Osteoblast (primary cell): ENCODE results near the gene GLRA1. TPM values are rescaled to one million over a fixed set of nuclear protein-coding genes. Genes with fewer than 3 reads are reported as not detected.

Experiments used
- DNase-seq: peaks from one replicate; pipeline ENCODE4 v3.0.0; 2011; ENCODE audit warnings: low spot score, mixed read lengths; ENCODE audit not compliant: insufficient read length; ENCODE audit errors: missing footprints
- H2AFZ ChIP-seq: 2 replicates; pipeline ENCODE4 v1.6.0; 2011; ENCODE audit warnings: mild to moderate bottlenecking, low read length
- H3K27ac ChIP-seq: 2 replicates; pipeline ENCODE4 v1.5.1; 2011; ENCODE audit warnings: mild to moderate bottlenecking, low read depth, low read length, moderate library complexity
- H3K27me3 ChIP-seq: 2 replicates; pipeline ENCODE4 v1.6.0; 2012; ENCODE audit warnings: mild to moderate bottlenecking, control low read depth, inconsistent platforms, low read length, moderate library complexity; ENCODE audit not compliant: insufficient read depth
- H3K36me3 ChIP-seq: 2 replicates; pipeline ENCODE4 v1.5.1; 2011; ENCODE audit warnings: mild to moderate bottlenecking, low read length, control low read depth, moderate library complexity; ENCODE audit not compliant: insufficient read depth
- H3K4me1 ChIP-seq: 2 replicates; pipeline ENCODE4 v1.5.1; 2011; ENCODE audit warnings: mild to moderate bottlenecking, low read length, control low read depth, moderate library complexity; ENCODE audit not compliant: insufficient read depth
- H3K4me2 ChIP-seq: 2 replicates; pipeline ENCODE4 v1.6.0; 2011; ENCODE audit warnings: mild to moderate bottlenecking, low read length; ENCODE audit not compliant: insufficient read depth
- H3K4me3 ChIP-seq: fragments of 200-600 bp; sonication (generic); 3 replicates; pipeline ENCODE4 v1.5.1; 2012; ENCODE audit warnings: mild to moderate bottlenecking, low read length, inconsistent platforms; ENCODE audit not compliant: insufficient read depth
- H3K79me2 ChIP-seq: 2 replicates; pipeline ENCODE4 v1.6.0; 2012; ENCODE audit warnings: mild to moderate bottlenecking, low read length, control low read depth, inconsistent platforms; ENCODE audit not compliant: insufficient read depth
- H3K9me3 ChIP-seq: 2 replicates; pipeline ENCODE4 v1.5.1; 2011; ENCODE audit warnings: low read depth, low read length, control low read depth
- H4K20me1 ChIP-seq: 2 replicates; pipeline ENCODE4 v1.6.0; 2012; ENCODE audit warnings: mild to moderate bottlenecking, low read length, control low read depth; ENCODE audit not compliant: insufficient read depth
- CTCF ChIP-seq: IDR thresholded peaks from 2 replicates; pipeline ENCODE4 v1.5.1; 2011; ENCODE audit warnings: mild to moderate bottlenecking, low read depth, low read length, moderate library complexity; ENCODE audit errors: extremely low read depth
- total RNA-seq: library from RNA; depleted of rRNA; stranded (reverse); fragments of >200 nt; gene quantifications from 2 replicates; pipeline ENCODE4 v1.2.3, GENCODE V29; 2012

Gene GLRA1
- total RNA-seq, 1 donor = not detected

- peaks cover 51% of the 10 kb centered on the region for H4K20me1 ChIP-seq
- no peaks in the 10 kb centered on the region for H3K9me3 ChIP-seq
- no peak for DNase-seq
- peaks cover 66% of the 10 kb centered on the region for H3K79me2 ChIP-seq
- no peak overlapping the region for H3K4me3 ChIP-seq
- peaks cover 91% of the 10 kb centered on the region for H3K36me3 ChIP-seq
- no peak overlapping the region for H3K4me2 ChIP-seq
- no peaks in the 10 kb centered on the region for H3K27me3 ChIP-seq
- no peak overlapping the region for H3K27ac ChIP-seq
- no peak for TF ChIP-seq CTCF
- peaks cover 19% of the 10 kb centered on the region for H3K4me1 ChIP-seq
- no peak overlapping the region for H2AFZ ChIP-seq
Measured at GRCh38 chr5:151798674-151799073, 126.0 kb downstream of the GLRA1 start.

- H3K27ac ChIP-seq = no peak overlapping the region
- H3K9me3 ChIP-seq = no peaks in the 10 kb centered on the region
- H4K20me1 ChIP-seq = peaks cover 51% of the 10 kb centered on the region
- H3K4me1 ChIP-seq = peaks cover 15% of the 10 kb centered on the region
- TF ChIP-seq CTCF = no peak
- peaks cover 88% of the 10 kb centered on the region for H3K79me2 ChIP-seq
- DNase-seq = no peak
- H3K4me3 ChIP-seq = no peak overlapping the region
- no peak overlapping the region for H2AFZ ChIP-seq
- H3K4me2 ChIP-seq = no peak overlapping the region
- peaks cover 86% of the 10 kb centered on the region for H3K36me3 ChIP-seq
- no peaks in the 10 kb centered on the region for H3K27me3 ChIP-seq
Measured at GRCh38 chr5:151795426-151795825, 129.2 kb downstream of the GLRA1 start.

GRCh38 chr5:151793358-151793757, 131.3 kb downstream of the GLRA1 start:
- no peak overlapping the region for H2AFZ ChIP-seq
- peaks cover 97% of the 10 kb centered on the region for H3K79me2 ChIP-seq
- H3K27ac ChIP-seq = no peak overlapping the region
- H3K36me3 ChIP-seq = peaks cover 82% of the 10 kb centered on the region
- no peaks in the 10 kb centered on the region for H3K27me3 ChIP-seq
- DNase-seq = no peak
- no peak overlapping the region for H3K4me3 ChIP-seq
- no peak for TF ChIP-seq CTCF
- peaks cover 39% of the 10 kb centered on the region for H4K20me1 ChIP-seq
- H3K4me2 ChIP-seq = no peak overlapping the region
- H3K4me1 ChIP-seq = peaks cover 10% of the 10 kb centered on the region
- H3K9me3 ChIP-seq = no peaks in the 10 kb centered on the region

- H3K27me3 ChIP-seq = no peaks in the 10 kb centered on the region
- no peaks in the 10 kb centered on the region for H3K4me1 ChIP-seq
- H3K9me3 ChIP-seq = no peaks in the 10 kb centered on the region
- peaks cover 47% of the 10 kb centered on the region for H4K20me1 ChIP-seq
- H3K27ac ChIP-seq = no peak overlapping the region
- no peak for DNase-seq
- no peak overlapping the region for H3K4me3 ChIP-seq
- H3K79me2 ChIP-seq = peaks cover 99% of the 10 kb centered on the region
- no peak for TF ChIP-seq CTCF
- peaks cover 49% of the 10 kb centered on the region for H3K36me3 ChIP-seq
- H3K4me2 ChIP-seq = no peak overlapping the region
- no peak overlapping the region for H2AFZ ChIP-seq
Measured at GRCh38 chr5:151787817-151788216, 136.8 kb downstream of the GLRA1 start.
